ENCODE results near the gene LHFPL3. TPM values are rescaled to one million over a fixed set of nuclear protein-coding genes. Genes with fewer than 3 reads are reported as not detected.

LHFPL3 gene
- total and polyA plus RNA-seq, 12 donors: 0.14 TPM; not detected in 11

DNA sequence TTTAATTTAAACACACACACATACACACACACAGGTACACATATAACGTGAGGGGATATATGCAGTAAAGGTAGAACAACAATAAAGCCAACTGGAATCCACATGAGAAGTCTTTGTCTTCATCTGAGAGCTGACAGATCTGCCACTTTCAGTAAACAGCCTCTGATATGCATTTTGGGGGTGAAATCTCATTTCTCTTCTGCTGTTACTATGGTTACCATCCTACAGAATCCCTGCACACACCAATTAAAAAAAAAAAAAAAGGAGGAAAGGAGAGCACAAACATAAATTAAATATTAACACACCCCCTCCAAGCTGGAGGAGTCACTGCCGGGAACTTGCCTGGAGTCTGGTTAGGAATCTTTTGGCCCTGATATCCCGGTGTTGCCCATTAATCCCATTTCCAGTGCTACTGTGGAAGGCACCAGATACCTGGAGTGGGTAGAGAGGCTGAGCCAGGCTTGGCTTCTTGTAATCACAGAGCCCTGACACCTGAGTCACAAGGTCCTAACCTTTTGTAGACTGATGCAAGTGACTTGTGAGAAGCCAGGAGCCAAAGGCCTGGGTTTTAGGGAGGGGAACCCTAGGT, 169.1 kb downstream of the LHFPL3 start:
- Histone ChIP-seq H3K36me3 (replicated peaks in 1 of 2) (no peaks in the 10 kb centered on the region), H3K4me1 (replicated peaks in 1 of 2) (no peaks in the 10 kb centered on the region), H3K27ac (no peak overlapping the region), H3K4me3 (no peak overlapping the region), H3K9me3 (replicated peaks in 1 of 3) (no peaks in the 10 kb centered on the region), H3K27me3 (no peaks in the 10 kb centered on the region)
- TF ChIP-seq, protein P1, sequence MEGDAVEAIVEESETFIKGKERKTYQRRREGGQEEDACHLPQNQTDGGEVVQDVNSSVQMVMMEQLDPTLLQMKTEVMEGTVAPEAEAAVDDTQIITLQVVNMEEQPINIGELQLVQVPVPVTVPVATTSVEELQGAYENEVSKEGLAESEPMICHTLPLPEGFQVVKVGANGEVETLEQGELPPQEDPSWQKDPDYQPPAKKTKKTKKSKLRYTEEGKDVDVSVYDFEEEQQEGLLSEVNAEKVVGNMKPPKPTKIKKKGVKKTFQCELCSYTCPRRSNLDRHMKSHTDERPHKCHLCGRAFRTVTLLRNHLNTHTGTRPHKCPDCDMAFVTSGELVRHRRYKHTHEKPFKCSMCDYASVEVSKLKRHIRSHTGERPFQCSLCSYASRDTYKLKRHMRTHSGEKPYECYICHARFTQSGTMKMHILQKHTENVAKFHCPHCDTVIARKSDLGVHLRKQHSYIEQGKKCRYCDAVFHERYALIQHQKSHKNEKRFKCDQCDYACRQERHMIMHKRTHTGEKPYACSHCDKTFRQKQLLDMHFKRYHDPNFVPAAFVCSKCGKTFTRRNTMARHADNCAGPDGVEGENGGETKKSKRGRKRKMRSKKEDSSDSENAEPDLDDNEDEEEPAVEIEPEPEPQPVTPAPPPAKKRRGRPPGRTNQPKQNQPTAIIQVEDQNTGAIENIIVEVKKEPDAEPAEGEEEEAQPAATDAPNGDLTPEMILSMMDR (IDR thresholded peaks at IDR 0.05): no peak
- intact Hi-C loops (cut with DNase I): no loop called here
- 72 to 83% (median 74%) methylated on average over 3 of the region's 3 CpGs for WGBS, 4 donors
- DNase-seq: no peak

DNA sequence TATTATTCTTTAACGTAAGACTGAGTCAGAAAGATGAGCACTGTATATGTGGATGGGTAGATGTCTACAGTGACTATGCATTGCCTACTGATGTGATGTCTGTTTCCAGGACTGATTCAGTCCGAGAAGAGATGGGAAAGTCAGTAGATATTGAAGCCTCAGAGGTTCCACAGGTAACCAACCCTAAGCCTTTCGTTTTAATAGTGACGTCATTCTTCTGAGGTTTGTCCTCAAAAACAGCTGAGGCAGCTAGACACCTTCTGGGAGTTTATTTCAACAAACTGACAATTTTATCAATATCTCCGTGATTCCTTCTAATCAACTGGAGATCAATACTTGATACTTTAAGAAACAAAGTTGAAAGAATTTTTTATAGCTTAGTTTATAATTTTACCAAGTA, 171.6 kb downstream of the LHFPL3 start:
- WGBS, 4 donors: 75 to 78% (median 76%) methylated on average over 5 of the region's 5 CpGs
- H3K9me3 ChIP-seq (replicated peaks in 1 of 3): no peaks in the 10 kb centered on the region
- H3K27me3 ChIP-seq: no peaks in the 10 kb centered on the region
- no peak for TF ChIP-seq POLR2A (IDR thresholded peaks at IDR 0.05)
- no peak for DNase-seq
- intact Hi-C loops (cut with DNase I): no loop called here
- H3K4me3 ChIP-seq: no peak overlapping the region
- no peak overlapping the region for H3K27ac ChIP-seq
- no peaks in the 10 kb centered on the region for H3K36me3 ChIP-seq (replicated peaks in 1 of 2)
- no peaks in the 10 kb centered on the region for H3K4me1 ChIP-seq (replicated peaks in 1 of 2)

DNA sequence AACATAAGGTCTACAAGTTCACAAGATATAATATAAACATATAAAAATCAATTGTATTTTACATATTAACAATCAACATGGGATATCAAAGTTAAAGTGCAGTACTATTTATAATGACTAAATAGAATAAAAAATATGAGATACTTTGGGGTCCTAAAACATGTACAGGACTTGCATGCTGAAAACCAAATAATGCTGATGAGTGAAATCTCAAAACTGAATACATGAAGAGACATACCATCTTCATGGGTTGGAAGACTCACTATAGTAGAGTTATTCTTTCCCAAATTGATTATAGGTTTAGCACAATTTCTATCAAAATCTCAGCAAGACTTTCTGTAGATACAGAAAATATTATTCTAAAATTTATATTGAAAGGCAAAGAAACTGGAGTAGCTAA, 181.5 kb downstream of the LHFPL3 start:
- intact Hi-C loops (cut with DNase I): no loop called here
- Histone ChIP-seq H3K4me1 (replicated peaks in 1 of 2) (no peaks in the 10 kb centered on the region), H3K4me3 (no peak overlapping the region), H3K9me3 (replicated peaks in 1 of 3) (no peaks in the 10 kb centered on the region), H3K27me3 (no peaks in the 10 kb centered on the region), H3K27ac (no peak overlapping the region), H3K36me3 (replicated peaks in 1 of 2) (no peaks in the 10 kb centered on the region)
- no peak for DNase-seq
- TF ChIP-seq, protein P1 (IDR thresholded peaks at IDR 0.05): no peak

DNA sequence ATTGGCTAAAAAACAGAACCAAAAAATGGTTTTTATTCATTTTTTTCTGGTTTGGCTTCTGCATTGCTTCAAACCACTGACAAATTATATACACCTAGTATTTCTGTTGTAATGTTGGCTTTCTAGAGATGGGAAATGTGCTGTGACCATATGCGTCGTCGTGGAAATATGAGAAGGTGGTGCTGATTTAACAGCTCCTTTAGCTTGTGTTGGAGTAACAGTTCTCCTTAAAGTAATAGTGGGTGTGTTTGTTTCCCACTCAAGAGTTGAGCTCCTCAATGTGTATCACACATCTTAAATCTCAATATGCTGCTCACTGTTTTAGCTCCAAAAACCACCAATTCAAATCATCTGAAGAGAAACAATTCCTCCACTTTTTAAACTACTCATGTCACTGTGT, 196.4 kb downstream of the LHFPL3 start:
- H3K4me1 ChIP-seq (replicated peaks in 1 of 2): no peaks in the 10 kb centered on the region
- no peaks in the 10 kb centered on the region for H3K27me3 ChIP-seq
- DNase-seq: no peak
- H3K4me3 ChIP-seq: no peak overlapping the region
- H3K36me3 ChIP-seq (replicated peaks in 1 of 2): no peaks in the 10 kb centered on the region
- intact Hi-C loops (cut with DNase I): no loop called here
- no peaks in the 10 kb centered on the region for H3K9me3 ChIP-seq (replicated peaks in 1 of 3)
- H3K27ac ChIP-seq: no peak overlapping the region
- no peak for TF ChIP-seq POLR2A (IDR thresholded peaks at IDR 0.05)
- TF ChIP-seq, protein P1 (IDR thresholded peaks at IDR 0.05): no peak
- 60 to 75% (median 68%) methylated on average over 3 of the region's 3 CpGs for WGBS, 4 donors

DNA sequence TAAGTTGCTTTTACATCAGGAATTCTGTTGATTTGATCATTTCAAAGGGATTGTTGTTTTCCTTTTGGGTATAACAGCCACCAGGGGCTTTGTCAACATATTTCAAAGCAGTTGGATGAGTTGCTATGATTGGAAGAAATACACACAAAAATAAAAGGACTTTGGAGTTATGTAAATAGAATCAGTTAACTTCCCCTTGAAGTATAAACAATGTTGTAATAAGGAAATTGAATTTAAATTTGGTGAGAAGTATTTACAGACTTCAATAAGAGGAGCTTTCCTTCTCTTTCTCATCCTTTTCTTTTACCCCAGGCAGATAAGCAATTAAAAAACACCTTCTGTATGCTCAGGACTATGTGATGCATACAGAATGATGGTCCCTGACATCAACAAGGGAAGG, 199.7 kb downstream of the LHFPL3 start:
- no peak for TF ChIP-seq POLR2A (IDR thresholded peaks at IDR 0.05)
- TF ChIP-seq, protein P1 (IDR thresholded peaks at IDR 0.05): no peak
- no peaks in the 10 kb centered on the region for H3K36me3 ChIP-seq (replicated peaks in 1 of 2)
- no peaks in the 10 kb centered on the region for H3K9me3 ChIP-seq (replicated peaks in 1 of 3)
- H3K4me3 ChIP-seq: no peak overlapping the region
- no peaks in the 10 kb centered on the region for H3K4me1 ChIP-seq (replicated peaks in 1 of 2)
- no peaks in the 10 kb centered on the region for H3K27me3 ChIP-seq
- no peak for DNase-seq
- intact Hi-C loops (cut with DNase I): no loop called here
- no peak overlapping the region for H3K27ac ChIP-seq

Measured in adrenal gland (tissue), 12 donors.